GM23338 (cell line): Measurements from ENCODE around the gene WWOX. TPM values are rescaled to one million over a fixed set of nuclear protein-coding genes. Genes with fewer than 3 reads are reported as not detected.

Source experiments
- ATAC-seq: fragments of 200-7000 bp; cut with Tn5 transposase; 3 replicates; pipeline ENCODE4 v1.9.1; 2020
- DNase-seq: peaks from one replicate; pipeline ENCODE4 v3.0.0-alpha.2; 2015; ENCODE audit warnings: low spot score
- H2AFZ ChIP-seq: fragments of 200-600 bp; sonication (generic); 2 replicates; pipeline ENCODE4 v1.8.0; 2016; ENCODE audit warnings: antibody characterized with exemption, mild to moderate bottlenecking, moderate library complexity
- H3F3A ChIP-seq: fragments of 200-600 bp; sonication (generic); replicated peaks from 2 replicates; pipeline ENCODE4 v1.8.0; 2017; ENCODE audit warnings: antibody characterized with exemption, mixed run types, low read depth
- H3K27ac ChIP-seq: fragments of 200-600 bp; sonication (generic); 2 replicates; pipeline ENCODE4 v1.6.1; 2016; ENCODE audit warnings: low read depth
- H3K27me3 ChIP-seq: fragments of 200-600 bp; sonication (generic); 2 replicates; pipeline ENCODE4 v1.8.0; 2016; ENCODE audit warnings: mild to moderate bottlenecking, mixed run types, moderate library complexity; ENCODE audit not compliant: insufficient read depth
- H3K36me3 ChIP-seq: fragments of 200-600 bp; sonication (generic); 2 replicates; pipeline ENCODE4 v1.8.0; 2016; ENCODE audit warnings: mild to moderate bottlenecking; ENCODE audit not compliant: insufficient read depth
- H3K4me1 ChIP-seq: fragments of 200-600 bp; sonication (generic); 2 replicates; pipeline ENCODE4 v1.8.0; 2016; ENCODE audit warnings: mild to moderate bottlenecking, moderate library complexity; ENCODE audit not compliant: insufficient read depth
- H3K4me2 ChIP-seq: fragments of 200-600 bp; sonication (generic); 2 replicates; pipeline ENCODE4 v1.7.1; 2017; ENCODE audit warnings: mixed run types
- H3K4me3 ChIP-seq: fragments of 200-600 bp; sonication (generic); 2 replicates; pipeline ENCODE4 v1.6.1; 2016; ENCODE audit warnings: mixed run types
- H3K79me2 ChIP-seq: fragments of 200-600 bp; sonication (generic); replicated peaks from 2 replicates; pipeline ENCODE4 v1.8.0; 2017; ENCODE audit warnings: mild to moderate bottlenecking; ENCODE audit not compliant: insufficient read depth
- H3K9me2 ChIP-seq: fragments of 200-600 bp; sonication (generic); 2 replicates; pipeline ENCODE4 v1.8.0; 2017; ENCODE audit not compliant: insufficient read depth
- H4K20me1 ChIP-seq: fragments of 200-600 bp; sonication (generic); replicated peaks from 2 replicates; pipeline ENCODE4 v1.8.0; 2017; ENCODE audit warnings: mild to moderate bottlenecking; ENCODE audit not compliant: insufficient read depth
- H3K27ac Mint-ChIP-seq: 2 replicates; pipeline ENCODE4 v1.8.0; 2020; ENCODE audit warnings: inconsistent platforms, mild to moderate bottlenecking, moderate library complexity, mixed read lengths
- H3K27me3 Mint-ChIP-seq: 3 replicates; pipeline ENCODE4 v1.8.0; 2022; ENCODE audit warnings: low read depth, mild to moderate bottlenecking, moderate library complexity, mixed read lengths, inconsistent platforms; ENCODE audit not compliant: insufficient read depth, poor library complexity
- H3K36me3 Mint-ChIP-seq: 3 replicates; pipeline ENCODE4 v1.8.0; 2021; ENCODE audit warnings: low read depth, mild to moderate bottlenecking, inconsistent platforms, moderate library complexity, mixed read lengths
- H3K4me1 Mint-ChIP-seq: 3 replicates; pipeline ENCODE4 v1.8.0; 2020; ENCODE audit warnings: mild to moderate bottlenecking, inconsistent platforms, mixed read lengths
- H3K4me3 Mint-ChIP-seq: 3 replicates; pipeline ENCODE4 v1.8.0; 2021; ENCODE audit warnings: moderate library complexity, mild to moderate bottlenecking, inconsistent platforms, mixed read lengths
- H3K9me3 Mint-ChIP-seq: 3 replicates; pipeline ENCODE4 v1.8.0; 2020; ENCODE audit warnings: moderate library complexity, mild to moderate bottlenecking, inconsistent platforms, mixed read lengths
- ETS1 ChIP-seq: IDR thresholded peaks from 2 replicates; pipeline ENCODE4 v1.6.1; 2016; ENCODE audit warnings: antibody characterized with exemption
- EZH2 ChIP-seq: fragments of 200-600 bp; sonication (generic); IDR thresholded peaks from one replicate; pipeline ENCODE4 v1.8.0; 2017; ENCODE audit warnings: antibody characterized with exemption, mild to moderate bottlenecking, low read depth; ENCODE audit not compliant: unreplicated experiment
- EZH2phosphoT487 ChIP-seq: fragments of 200-600 bp; sonication (generic); IDR thresholded peaks from one replicate; pipeline ENCODE4 v1.8.1; 2018; ENCODE audit warnings: antibody characterized with exemption; ENCODE audit not compliant: unreplicated experiment
- JUNB ChIP-seq: IDR thresholded peaks from one replicate; pipeline ENCODE4 v1.6.1; 2016; ENCODE audit warnings: antibody characterized with exemption; ENCODE audit not compliant: unreplicated experiment
- NANOG ChIP-seq: IDR thresholded peaks from 2 replicates; pipeline ENCODE4 v1.6.1; 2016; ENCODE audit warnings: antibody characterized with exemption, borderline replicate concordance
- POLR2AphosphoS5 ChIP-seq: IDR thresholded peaks from 2 replicates; pipeline ENCODE4 v1.6.1; 2016; ENCODE audit warnings: antibody characterized with exemption, low read depth
- ZNF114 ChIP-seq: fragments of 250-450 bp; sonication (Bioruptor Pico); IDR thresholded peaks from 2 replicates; pipeline ENCODE4 v1.5.0; 2020; ENCODE audit warnings: mild to moderate bottlenecking, moderate library complexity
- ZNF331 ChIP-seq: fragments of 250-450 bp; sonication (Bioruptor Pico); IDR thresholded peaks from 2 replicates; pipeline ENCODE4 v1.5.0; 2020; ENCODE audit warnings: low read depth, mild to moderate bottlenecking, moderate library complexity
- polyA plus RNA-seq: library from polyadenylated mRNA; unstranded; fragments of >200 nt; fragmentation: Nextera tagmentation; extraction: Ambion mirVana; gene quantifications from 2 replicates; pipeline ENCODE4 v1.2.1, GENCODE V29; 2016
- total RNA-seq: library from RNA; depleted of rRNA; stranded (reverse); fragments of >200 nt; shearing (Covaris generic); gene quantifications from 2 replicates; pipeline ENCODE4 v1.2.3, GENCODE V29; 2014
- TF ChIP-seq, protein P1 (sequence below), 2 experiments: fragments of 200-600 bp in 1 of 2; sonication (generic) in 1 of 2; conservative IDR thresholded peaks; 2 replicates each; pipeline versions ENCODE4 v1.5.1 to v1.6.1; 2016 to 2017; ENCODE audit warnings: antibody characterized with exemption in 2 of 2, low read depth in 2 of 2, mild to moderate bottlenecking in 2 of 2, moderate library complexity in 1 of 2

The WWOX gene
- total and polyA plus RNA-seq, 2 experiments from 2014 or later: 10.0 to 19.3 TPM

DNA sequence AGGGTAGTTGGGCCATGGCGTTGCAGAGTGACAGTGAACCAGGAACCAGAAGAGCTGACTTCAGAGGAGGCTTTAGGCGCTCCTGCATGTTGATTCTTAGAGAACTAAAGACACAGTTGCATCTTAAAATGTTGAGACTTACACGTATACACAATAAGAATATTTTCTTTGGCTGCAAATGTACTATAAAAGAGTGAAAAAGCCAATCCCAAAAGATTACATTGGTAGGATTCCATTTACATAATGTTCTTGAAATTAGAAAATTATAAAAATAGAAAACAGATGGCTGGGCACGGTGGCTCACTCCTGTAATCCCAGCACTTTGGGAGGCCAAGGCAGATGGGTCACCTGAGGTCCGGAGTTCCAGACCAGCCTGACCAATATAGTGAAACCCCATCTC is 738.8 kb downstream of the WWOX start:
- no peaks in the 10 kb centered on the region for H3K27me3 ChIP-seq
- Mint-ChIP-seq H3K9me3 (no peaks in the 10 kb centered on the region; the same call in 2 of the 3 replicates), H3K4me3 (no peak overlapping the region), H3K27me3 (peaks cover 3% of the 10 kb centered on the region), H3K27ac (no peak overlapping the region), H3K4me1 (no peaks in the 10 kb centered on the region), H3K36me3 (no peaks in the 10 kb centered on the region)
- no peaks in the 10 kb centered on the region for H3K79me2 ChIP-seq
- DNase-seq (no peak), ATAC-seq (no peak)
- no peak overlapping the region for H3K4me2 ChIP-seq
- no peak overlapping the region for H3K27ac ChIP-seq
- no peak overlapping the region for H2AFZ ChIP-seq
- no peak overlapping the region for H3K4me3 ChIP-seq
- no peaks in the 10 kb centered on the region for H3K36me3 ChIP-seq
- no peaks in the 10 kb centered on the region; the same call in 1 of the 2 replicates for H3K9me2 ChIP-seq
- TF ChIP-seq JUNB (no peak), ETS1 (no peak), EZH2phosphoT487 (no peak), ZNF114 (CRISPR knock-in tag) (no peak), EZH2 (no peak), POLR2AphosphoS5 (no peak), ZNF331 (no peak), NANOG (no peak)
- H3F3A ChIP-seq: no peaks in the 10 kb centered on the region
- no peaks in the 10 kb centered on the region for H4K20me1 ChIP-seq
- no peaks in the 10 kb centered on the region for H3K4me1 ChIP-seq

DNA sequence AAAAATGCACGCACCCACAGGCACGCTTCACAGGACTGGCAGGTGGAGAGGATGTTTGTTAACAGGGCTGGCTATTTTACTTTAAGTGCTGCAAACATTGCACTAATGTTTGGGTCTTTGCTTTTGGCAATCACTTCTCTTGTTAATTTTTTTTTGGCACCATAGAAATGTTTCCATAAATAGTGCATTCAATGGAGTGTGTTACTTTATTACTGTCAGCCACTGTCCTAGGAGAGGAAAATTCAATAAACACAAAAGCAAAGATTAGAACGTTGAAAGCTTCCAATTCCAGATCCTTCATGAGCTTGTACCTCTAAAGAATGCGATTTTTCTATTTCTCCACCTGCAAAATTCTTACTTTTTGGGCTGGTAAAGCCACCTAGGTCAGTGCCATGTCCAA is 743.5 kb downstream of the WWOX start:
- H3K4me2 ChIP-seq: no peak overlapping the region

More for the DNA sequence above, 743.5 kb downstream of the WWOX start:
- no peak overlapping the region for H3K4me3 Mint-ChIP-seq
- Histone ChIP-seq H3K79me2 (no peaks in the 10 kb centered on the region), H4K20me1 (no peaks in the 10 kb centered on the region), H3K36me3 (no peaks in the 10 kb centered on the region), H3F3A (no peaks in the 10 kb centered on the region), H2AFZ (no peak overlapping the region), H3K4me1 (no peaks in the 10 kb centered on the region), H3K27ac (no peak overlapping the region), H3K4me3 (no peak overlapping the region), H3K9me2 (no peaks in the 10 kb centered on the region; the same call in 1 of the 2 replicates), H3K27me3 (no peaks in the 10 kb centered on the region)
- no peaks in the 10 kb centered on the region for H3K36me3 Mint-ChIP-seq
- H3K4me1 Mint-ChIP-seq: no peaks in the 10 kb centered on the region
- DNase-seq (no peak), ATAC-seq (no peak)
- no peak overlapping the region for H3K27ac Mint-ChIP-seq
- no peak for TF ChIP-seq POLR2AphosphoS5
- TF ChIP-seq, protein P1, sequence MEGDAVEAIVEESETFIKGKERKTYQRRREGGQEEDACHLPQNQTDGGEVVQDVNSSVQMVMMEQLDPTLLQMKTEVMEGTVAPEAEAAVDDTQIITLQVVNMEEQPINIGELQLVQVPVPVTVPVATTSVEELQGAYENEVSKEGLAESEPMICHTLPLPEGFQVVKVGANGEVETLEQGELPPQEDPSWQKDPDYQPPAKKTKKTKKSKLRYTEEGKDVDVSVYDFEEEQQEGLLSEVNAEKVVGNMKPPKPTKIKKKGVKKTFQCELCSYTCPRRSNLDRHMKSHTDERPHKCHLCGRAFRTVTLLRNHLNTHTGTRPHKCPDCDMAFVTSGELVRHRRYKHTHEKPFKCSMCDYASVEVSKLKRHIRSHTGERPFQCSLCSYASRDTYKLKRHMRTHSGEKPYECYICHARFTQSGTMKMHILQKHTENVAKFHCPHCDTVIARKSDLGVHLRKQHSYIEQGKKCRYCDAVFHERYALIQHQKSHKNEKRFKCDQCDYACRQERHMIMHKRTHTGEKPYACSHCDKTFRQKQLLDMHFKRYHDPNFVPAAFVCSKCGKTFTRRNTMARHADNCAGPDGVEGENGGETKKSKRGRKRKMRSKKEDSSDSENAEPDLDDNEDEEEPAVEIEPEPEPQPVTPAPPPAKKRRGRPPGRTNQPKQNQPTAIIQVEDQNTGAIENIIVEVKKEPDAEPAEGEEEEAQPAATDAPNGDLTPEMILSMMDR (conservative IDR thresholded peaks at IDR 0.05; ENCODE audit: low read depth in 2 of 2): no peak
- no peak for TF ChIP-seq ZNF331
- peaks cover 2% of the 10 kb centered on the region for H3K27me3 Mint-ChIP-seq
- no peaks in the 10 kb centered on the region; the same call in 2 of the 3 replicates for H3K9me3 Mint-ChIP-seq
